MM.1S (cell line): ENCODE data around the gene HPS6.

Experiments
- EZH2 ChIP-seq: fragments of 300-600 bp; sonication (generic); optimal IDR thresholded peaks from 2 replicates; pipeline ENCODE3; 2017; ENCODE audit warnings: low read depth, mild to moderate bottlenecking, antibody characterized with exemption, low read length, mixed read lengths
- EZH2phosphoT487 ChIP-seq: fragments of 300-600 bp; sonication (generic); IDR thresholded peaks from 2 replicates; pipeline ENCODE4 v1.6.1; 2018; ENCODE audit warnings: antibody characterized with exemption, low read length
- TF ChIP-seq, protein P1 (sequence below): fragments of 300-600 bp; sonication (generic); IDR thresholded peaks from 2 replicates; pipeline ENCODE4 v1.5.1; 2016; ENCODE audit warnings: antibody characterized with exemption, low read length, mixed read lengths

- TF ChIP-seq, protein P1, sequence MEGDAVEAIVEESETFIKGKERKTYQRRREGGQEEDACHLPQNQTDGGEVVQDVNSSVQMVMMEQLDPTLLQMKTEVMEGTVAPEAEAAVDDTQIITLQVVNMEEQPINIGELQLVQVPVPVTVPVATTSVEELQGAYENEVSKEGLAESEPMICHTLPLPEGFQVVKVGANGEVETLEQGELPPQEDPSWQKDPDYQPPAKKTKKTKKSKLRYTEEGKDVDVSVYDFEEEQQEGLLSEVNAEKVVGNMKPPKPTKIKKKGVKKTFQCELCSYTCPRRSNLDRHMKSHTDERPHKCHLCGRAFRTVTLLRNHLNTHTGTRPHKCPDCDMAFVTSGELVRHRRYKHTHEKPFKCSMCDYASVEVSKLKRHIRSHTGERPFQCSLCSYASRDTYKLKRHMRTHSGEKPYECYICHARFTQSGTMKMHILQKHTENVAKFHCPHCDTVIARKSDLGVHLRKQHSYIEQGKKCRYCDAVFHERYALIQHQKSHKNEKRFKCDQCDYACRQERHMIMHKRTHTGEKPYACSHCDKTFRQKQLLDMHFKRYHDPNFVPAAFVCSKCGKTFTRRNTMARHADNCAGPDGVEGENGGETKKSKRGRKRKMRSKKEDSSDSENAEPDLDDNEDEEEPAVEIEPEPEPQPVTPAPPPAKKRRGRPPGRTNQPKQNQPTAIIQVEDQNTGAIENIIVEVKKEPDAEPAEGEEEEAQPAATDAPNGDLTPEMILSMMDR = no peak
- no peak for TF ChIP-seq EZH2
- TF ChIP-seq EZH2phosphoT487 = no peak
These were observed 49.9 kb downstream of the HPS6 start for GRCh38 chr10:102114861-102115618.
